ENCODE results near the gene CDK6. TPM values are rescaled to one million over a fixed set of nuclear protein-coding genes. Genes with fewer than 3 reads are reported as not detected.
"Not testable (repeated sequence)": the region's sequence is repeated elsewhere in the genome, so short reads cannot be mapped to it uniquely, and the experiment has no call there.

CDK6 gene
- total RNA-seq, result 7.3 TPM

DNA sequence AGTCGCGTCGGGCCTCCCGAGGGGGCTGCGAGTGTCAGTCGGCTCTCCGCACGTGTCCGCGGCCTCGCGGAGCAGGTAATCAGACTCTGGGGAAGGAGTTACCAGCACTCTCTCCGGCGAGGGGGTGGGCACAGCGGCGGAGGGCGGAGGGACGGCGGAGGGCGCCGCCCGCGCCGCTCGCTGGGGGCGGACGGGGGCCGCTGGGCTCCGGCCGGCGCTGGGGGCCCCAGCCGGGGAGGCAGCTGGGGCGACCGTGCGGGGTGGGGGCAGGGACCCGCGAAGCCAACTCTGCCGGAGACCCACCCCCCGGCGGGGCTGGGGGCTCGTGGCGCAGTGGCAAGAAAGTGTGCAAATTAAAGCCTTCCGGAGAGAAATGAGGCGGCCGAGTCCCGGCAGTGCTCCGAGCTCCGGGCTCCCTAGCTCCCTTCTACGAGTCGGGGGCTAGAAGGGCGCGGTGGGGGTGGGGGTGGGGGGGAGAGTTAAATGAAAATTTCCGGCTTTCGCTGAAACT is at the start of gene CDK6:
TSS of gene CDK6 (minus strand) at position 85 of the 511 bp plus-strand sequence. CDS start 3,250 bp downstream, outside the sequence.
- peak within 1 kb of the TSS; percentile 71 to 91 for H3K27ac ChIP-seq

DNA sequence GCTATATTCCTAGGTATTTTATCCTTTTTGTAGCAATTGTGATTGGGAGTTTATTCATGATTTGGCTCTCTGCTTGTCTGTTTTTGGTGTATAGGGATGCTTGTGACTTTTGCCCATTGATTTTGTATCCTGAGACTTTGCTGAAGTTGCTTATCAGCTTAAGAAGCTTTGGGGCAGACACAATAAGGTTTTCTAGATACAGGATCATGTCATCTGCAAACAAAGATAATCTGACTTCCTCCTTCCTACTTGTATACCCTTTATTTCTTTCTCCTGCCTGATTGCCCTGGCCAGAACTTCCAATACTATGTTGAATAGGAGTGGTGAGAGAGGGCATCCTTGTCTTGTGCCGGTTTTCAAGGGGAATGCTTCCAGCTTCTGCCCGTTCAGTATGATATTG is 49.7 kb upstream of the CDK6 start:
- H3K4me3 ChIP-seq; H3K36me3 ChIP-seq; H3K4me1 ChIP-seq; H3K27ac ChIP-seq; intact Hi-C loops (cut with DNase I); H3K27me3 ChIP-seq; DNase-seq (ENCODE audit: low spot score in 2 of 2); H3K9me3 ChIP-seq: not testable (repeated sequence)

More for the DNA sequence above, at the start of gene CDK6:
- peak in 1 of 2 donors; percentile 80 for DNase-seq (ENCODE audit: low spot score in 2 of 2)
- TF ChIP-seq, protein P1, sequence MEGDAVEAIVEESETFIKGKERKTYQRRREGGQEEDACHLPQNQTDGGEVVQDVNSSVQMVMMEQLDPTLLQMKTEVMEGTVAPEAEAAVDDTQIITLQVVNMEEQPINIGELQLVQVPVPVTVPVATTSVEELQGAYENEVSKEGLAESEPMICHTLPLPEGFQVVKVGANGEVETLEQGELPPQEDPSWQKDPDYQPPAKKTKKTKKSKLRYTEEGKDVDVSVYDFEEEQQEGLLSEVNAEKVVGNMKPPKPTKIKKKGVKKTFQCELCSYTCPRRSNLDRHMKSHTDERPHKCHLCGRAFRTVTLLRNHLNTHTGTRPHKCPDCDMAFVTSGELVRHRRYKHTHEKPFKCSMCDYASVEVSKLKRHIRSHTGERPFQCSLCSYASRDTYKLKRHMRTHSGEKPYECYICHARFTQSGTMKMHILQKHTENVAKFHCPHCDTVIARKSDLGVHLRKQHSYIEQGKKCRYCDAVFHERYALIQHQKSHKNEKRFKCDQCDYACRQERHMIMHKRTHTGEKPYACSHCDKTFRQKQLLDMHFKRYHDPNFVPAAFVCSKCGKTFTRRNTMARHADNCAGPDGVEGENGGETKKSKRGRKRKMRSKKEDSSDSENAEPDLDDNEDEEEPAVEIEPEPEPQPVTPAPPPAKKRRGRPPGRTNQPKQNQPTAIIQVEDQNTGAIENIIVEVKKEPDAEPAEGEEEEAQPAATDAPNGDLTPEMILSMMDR (IDR thresholded peaks at IDR 0.05), result no peak
- Histone ChIP-seq H3K27me3 (no peaks in the 10 kb centered on the region), H3K4me3 (peak within 1 kb of the TSS; percentile 78 to 97), H3K9me3 (no peaks in the 10 kb centered on the region), H3K36me3 (no peaks in the 10 kb centered on the region), H3K4me1 (peaks cover 0 to 3% of the 10 kb centered on the region in 2 donors)
- intact Hi-C loops (cut with DNase I), result loop anchor here (1.0 to 10.0 kb wide), 2 partner anchors 218 to 246 kb away; partner anchors contain the start of gene FAM133B

DNA sequence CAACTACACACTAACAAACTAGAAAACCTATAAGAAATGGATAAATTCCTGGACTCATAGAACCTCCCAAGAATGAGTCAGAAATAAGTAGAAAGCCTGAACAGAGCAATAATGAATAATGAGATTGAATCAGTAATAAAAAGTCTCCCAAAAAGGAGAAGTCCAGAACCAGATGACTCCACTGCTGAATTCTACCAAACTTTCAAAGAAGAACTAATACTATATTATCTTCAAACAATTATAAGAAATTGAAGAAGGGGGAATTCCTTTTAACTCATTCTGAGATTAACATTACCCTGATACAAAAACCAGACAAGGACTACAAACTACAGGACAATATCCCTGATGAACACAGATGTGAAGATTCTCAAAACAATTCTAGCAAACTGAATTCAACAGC is 47.8 kb upstream of the CDK6 start:
- H3K4me3 ChIP-seq, result no peak overlapping the region
- TF ChIP-seq, protein P1 (IDR thresholded peaks at IDR 0.05), result no peak
- no peak for DNase-seq (ENCODE audit: low spot score in 2 of 2)
- H3K27me3 ChIP-seq, result no peaks in the 10 kb centered on the region
- no peaks in the 10 kb centered on the region for H3K4me1 ChIP-seq
- no peak overlapping the region for H3K27ac ChIP-seq
- peaks cover 0 to 7% of the 10 kb centered on the region in 2 donors for H3K9me3 ChIP-seq
- intact Hi-C loops (cut with DNase I), result no loop called here
- H3K36me3 ChIP-seq, result no peaks in the 10 kb centered on the region

DNA sequence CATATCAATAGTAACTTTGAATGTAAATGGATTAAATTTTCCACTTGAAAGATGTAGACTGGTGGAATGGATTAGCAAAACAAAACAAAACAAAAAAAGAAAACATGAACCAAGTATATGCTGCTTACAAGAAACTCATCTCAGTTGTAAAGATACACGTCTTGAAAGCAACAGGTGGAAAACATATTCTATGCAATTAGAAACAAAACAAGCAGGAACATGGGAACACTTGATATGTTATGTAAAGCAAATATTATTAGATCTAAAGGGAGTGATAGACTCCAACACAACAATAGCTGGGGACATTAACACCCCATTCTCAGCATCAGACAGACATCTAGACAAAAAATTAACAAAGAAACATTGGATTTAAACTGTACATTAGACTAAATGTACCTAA is 46.4 kb upstream of the CDK6 start:
- TF ChIP-seq, protein P1 (IDR thresholded peaks at IDR 0.05), result no peak
- no peaks in the 10 kb centered on the region for H3K27me3 ChIP-seq
- intact Hi-C loops (cut with DNase I), result no loop called here
- DNase-seq (ENCODE audit: low spot score in 2 of 2), result no peak
- no peak overlapping the region for H3K4me3 ChIP-seq
- no peaks in the 10 kb centered on the region for H3K36me3 ChIP-seq
- H3K4me1 ChIP-seq, result no peaks in the 10 kb centered on the region
- H3K9me3 ChIP-seq, result peaks cover 0 to 7% of the 10 kb centered on the region in 2 donors
- H3K27ac ChIP-seq, result no peak overlapping the region

DNA sequence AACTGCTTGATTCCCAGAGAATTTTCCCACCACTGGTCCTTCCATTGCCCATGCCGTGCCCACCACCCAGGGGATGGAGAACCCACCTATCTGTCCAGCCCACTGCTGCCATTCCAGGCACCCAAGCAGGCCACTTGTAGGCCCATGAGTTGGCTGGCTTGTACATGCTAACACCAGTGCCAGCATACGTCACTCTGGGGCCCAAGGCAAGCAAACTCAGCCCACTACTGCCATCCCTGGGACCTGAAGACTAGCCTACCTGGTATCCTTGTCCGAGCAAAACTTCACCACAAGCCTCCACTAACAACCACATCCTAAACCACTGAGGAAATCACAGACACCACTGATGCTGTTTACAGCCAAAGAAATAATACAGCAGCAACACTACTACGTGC is 44.7 kb upstream of the CDK6 start:
- no peak for DNase-seq (ENCODE audit: low spot score in 2 of 2)
- TF ChIP-seq, protein P1 (IDR thresholded peaks at IDR 0.05), result no peak
- intact Hi-C loops (cut with DNase I), result no loop called here

DNA sequence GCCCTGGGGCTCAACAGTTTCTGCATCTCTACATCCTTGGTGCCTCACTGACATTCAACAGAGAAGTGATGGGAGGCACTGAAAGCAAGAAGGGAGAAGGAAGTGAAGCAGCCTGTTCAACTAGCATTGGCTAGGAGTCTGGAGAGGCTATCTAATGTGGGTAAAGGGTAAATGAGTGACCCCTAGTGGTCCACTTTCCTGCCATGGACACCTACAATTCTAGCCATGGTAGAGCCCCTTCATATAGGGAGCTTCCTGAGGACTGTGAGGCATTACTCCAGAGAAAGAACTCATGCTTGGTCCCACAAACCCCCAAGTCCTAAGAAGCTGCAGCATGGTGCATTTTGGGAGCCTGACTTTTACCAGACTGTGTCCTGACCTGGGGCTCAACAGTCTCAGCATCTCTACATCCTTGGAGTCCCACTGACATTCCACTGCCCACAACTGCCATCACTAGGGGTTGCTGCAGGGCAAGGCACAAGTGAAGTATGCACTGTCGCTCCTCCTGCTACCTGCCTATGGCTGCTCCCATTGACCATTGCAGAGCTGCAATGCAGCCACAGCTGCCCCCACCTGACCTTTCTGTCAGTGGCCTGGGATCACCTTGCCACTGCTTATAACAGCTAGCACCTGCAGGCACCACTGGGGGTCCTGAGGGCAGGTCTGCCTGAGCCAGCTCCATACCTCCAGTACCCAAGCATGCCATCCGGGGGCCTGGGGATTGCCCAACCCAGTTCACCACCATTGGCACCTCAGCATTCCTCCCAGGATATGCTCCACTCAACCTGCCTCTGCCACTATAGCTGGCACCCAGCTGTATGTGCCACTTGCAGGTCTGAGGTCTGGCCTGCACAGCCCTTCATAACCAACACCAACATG is 44.1 kb upstream of the CDK6 start:
- no peak for DNase-seq (ENCODE audit: low spot score in 2 of 2)
- intact Hi-C loops (cut with DNase I), result no loop called here
- Histone ChIP-seq H3K27ac (no peak overlapping the region), H3K36me3 (no peaks in the 10 kb centered on the region), H3K27me3 (no peaks in the 10 kb centered on the region), H3K4me3 (no peak overlapping the region), H3K4me1 (no peaks in the 10 kb centered on the region), H3K9me3 (peaks cover 0 to 7% of the 10 kb centered on the region in 2 donors)
- TF ChIP-seq, protein P1 (IDR thresholded peaks at IDR 0.05), result peak in 1 of 3 experiments; percentile 39

More for the DNA sequence above, 44.7 kb upstream of the CDK6 start:
- Histone ChIP-seq H3K9me3 (peaks cover 0 to 7% of the 10 kb centered on the region in 2 donors), H3K4me1 (no peaks in the 10 kb centered on the region), H3K27ac (no peak overlapping the region), H3K27me3 (no peaks in the 10 kb centered on the region), H3K36me3 (no peaks in the 10 kb centered on the region), H3K4me3 (no peak overlapping the region)

Data from ascending aorta (tissue), 2 donors.